Measurements from ENCODE around the gene SH3BP1. TPM values are rescaled to one million over a fixed set of nuclear protein-coding genes. Genes with fewer than 3 reads are reported as not detected.

The SH3BP1 gene
- total and polyA plus RNA-seq, 2 of the 13 experiments (the other 11 are each of a cell fraction or from before 2014, with no cell fraction given), result 8.4 to 18.5 TPM

- 0 out of 2 replicates have a peak, but pooled peaks have one; percentile 39 for TF ChIP-seq ZBTB4 (CRISPR knock-in tag; IDR thresholded peaks at IDR 0.05; ENCODE audit: borderline replicate concordance)
- TF ChIP-seq ZMYM2 (CRISPR knock-in tag; IDR thresholded peaks at IDR 0.05), result peak; percentile 56; the same call in 1 of the 2 replicates
- TF ChIP-seq HNRNPL (IDR thresholded peaks at IDR 0.05; ENCODE audit: low read depth, low read length), result 0 out of 2 replicates have a peak, but pooled peaks have one; percentile 42
Measured at GRCh38 chr22:37664249-37665101, 25.0 kb downstream of the SH3BP1 start (continued).

- POLR2A ChIA-PET, result interaction anchor here (1.4 to 11.2 kb wide), 3 partner anchors 16 to 28 kb away, joined by 3 to 242 read pairs (median 3); partner anchors contain the start of gene SH3BP1
- ATAC-seq (no peak), DNase-seq (ENCODE audit: low spot score) (no peak), FAIRE-seq (no peak)
- peaks cover 49% of the 10 kb centered on the region for H4K20me1 ChIP-seq (ENCODE audit: insufficient read depth, low read length)
- H3K27me3 ChIP-seq (ENCODE audit: control insufficient read depth in 1 of 2, insufficient read depth in 2 of 2, low read length in 2 of 2), result no peaks in the 10 kb centered on the region; a peak in 1 of 5 replicates
- peaks cover 17 to 29% of the 10 kb centered on the region in 2 experiments for H3K36me3 ChIP-seq (replicated peaks in 1 of 2; ENCODE audit: control insufficient read depth in 1 of 2, insufficient read depth in 2 of 2, low read length in 2 of 2)
- no peak overlapping the region for H2AFZ ChIP-seq (ENCODE audit: low read length)
- TF ChIP-seq ZNF232 (CRISPR knock-in tag; IDR thresholded peaks at IDR 0.05; ENCODE audit: borderline replicate concordance) (no peak), ELF4 (CRISPR knock-in tag; IDR thresholded peaks at IDR 0.05; ENCODE audit: borderline replicate concordance) (no peak), ZBTB38 (CRISPR knock-in tag; IDR thresholded peaks at IDR 0.05) (0 out of 2 replicates have a peak, but pooled peaks have one; percentile 23), HNRNPLL (IDR thresholded peaks at IDR 0.05; ENCODE audit: low read depth, low read length, poor library complexity, severe bottlenecking) (peak; percentile 23), AKAP8 (CRISPR knock-in tag; IDR thresholded peaks at IDR 0.05) (0 out of 2 replicates have a peak, but pooled peaks have one; percentile 37), AGO2 (optimal IDR thresholded peaks at IDR 0.05; ENCODE audit: low read depth, low read length) (peak; percentile 89), RBFOX2 (IDR thresholded peaks at IDR 0.05; ENCODE audit: low read depth, low read length) (peak; percentile 62; the same call in 1 of the 2 replicates)
- no peak overlapping the region for H3K4me3 ChIP-seq (replicated peaks in 1 of 3; ENCODE audit: insufficient read depth in 1 of 3, low read depth in 2 of 3, low read length in 3 of 3)
- no peaks in the 10 kb centered on the region for H3K9me3 ChIP-seq (ENCODE audit: low read length)
- CTCF ChIA-PET (ENCODE audit: low intra/inter-chr PET ratio, low total read pairs), result no interaction called here
- H3K4me1 ChIP-seq (ENCODE audit: insufficient read depth, low read length), result peaks cover 61% of the 10 kb centered on the region
- H3K79me2 ChIP-seq (ENCODE audit: insufficient read depth, low read length), result peaks cover 44% of the 10 kb centered on the region
- intact Hi-C loops (cut with micrococcal nuclease; ENCODE audit: unreplicated experiment) (no loop called here), in situ Hi-C loops (cut with HindIII; ENCODE audit: extremely low pct_ligation_motif_present, low pct_unique_long_range_greater_than_20kb) (no loop called here)
- H3K9ac ChIP-seq (ENCODE audit: insufficient read depth, low read depth, low read length), result no peak overlapping the region
- no peak overlapping the region for H3K4me2 ChIP-seq (ENCODE audit: low read depth, low read length)
- H3K27ac ChIP-seq (ENCODE audit: extremely low read length, insufficient read depth, low read length), result no peak overlapping the region
- no TSS peak for BruUV-seq (replicated peaks)
- 98% methylated on average over 20 of the region's 24 CpGs for WGBS (ENCODE audit: low lambda C conversion rate)
Measured at GRCh38 chr22:37665487-37665886, 26.0 kb downstream of the SH3BP1 start.

Data from HepG2 (cell line).